Suprapubic skin (tissue), 4 donors: ENCODE data around the gene MCF2L. TPM values are rescaled to one million over a fixed set of nuclear protein-coding genes. Genes with fewer than 3 reads are reported as not detected.
"Not testable (repeated sequence)": the region's sequence is repeated elsewhere in the genome, so short reads cannot be mapped to it uniquely, and the experiment has no call there.

Experiments
- DNase-seq, 2 donors: peaks; one replicate each; pipeline ENCODE4 v3.0.0-alpha.2; 2019; ENCODE audit warnings: low spot score in 2 of 2
- H3K27ac ChIP-seq: fragments of 200-600 bp; sonication (generic); one replicate; pipeline ENCODE4 v1.5.1; 2019
- H3K27me3 ChIP-seq: fragments of 200-600 bp; sonication (generic); one replicate; pipeline ENCODE4 v1.5.1; 2019
- H3K36me3 ChIP-seq: fragments of 200-600 bp; sonication (generic); one replicate; pipeline ENCODE4 v1.5.1; 2019
- H3K4me1 ChIP-seq: fragments of 200-600 bp; sonication (generic); one replicate; pipeline ENCODE4 v1.5.1; 2019
- H3K4me3 ChIP-seq: fragments of 200-600 bp; sonication (generic); one replicate; pipeline ENCODE4 v1.5.1; 2019; ENCODE audit warnings: mild to moderate bottlenecking
- H3K9me3 ChIP-seq: fragments of 200-600 bp; sonication (generic); one replicate; pipeline ENCODE4 v1.5.1; 2019
- EP300 ChIP-seq: sonication (generic); formaldehyde crosslinking; IDR thresholded peaks from one replicate; pipeline ENCODE4 v1.6.1; 2017; ENCODE audit warnings: antibody characterized with exemption
- POLR2A ChIP-seq, 2 donors: fragments of 450-650 bp; IDR thresholded peaks; one replicate each; pipeline ENCODE4 v1.6.1; 2017; ENCODE audit warnings: antibody characterized with exemption in 2 of 2, mild to moderate bottlenecking in 2 of 2, moderate library complexity in 2 of 2
- POLR2AphosphoS5 ChIP-seq, 3 donors: sonication (generic); formaldehyde crosslinking; IDR thresholded peaks; one replicate each; pipeline ENCODE4 v1.6.1; 2017; ENCODE audit warnings: antibody characterized with exemption in 3 of 3
- WGBS: methylation state at CpG from one replicate; pipeline ENCODE4 v1.1.5; 2018; 5-methylcytosine and 5-hydroxymethylcytosine counted together
- total RNA-seq, 4 donors: library from RNA; depleted of rRNA; stranded (reverse); fragments of >200 nt; gene quantifications; one replicate each; pipeline ENCODE4 v1.1.0, GENCODE V29; 2016
- TF ChIP-seq, protein P1 (sequence below), 2 donors: fragments of 200-600 bp in 1 of 2; fragments of 450-650 bp in 1 of 2; sonication (generic) in 1 of 2; IDR thresholded peaks; one replicate each; pipeline ENCODE4 v1.5.1; 2016 to 2019; ENCODE audit warnings: antibody characterized with exemption in 2 of 2, mild to moderate bottlenecking in 1 of 2, moderate library complexity in 1 of 2

MCF2L gene
- total RNA-seq, 4 donors from 2014 or later: 25.4 to 144 (median 50.0) TPM

DNA sequence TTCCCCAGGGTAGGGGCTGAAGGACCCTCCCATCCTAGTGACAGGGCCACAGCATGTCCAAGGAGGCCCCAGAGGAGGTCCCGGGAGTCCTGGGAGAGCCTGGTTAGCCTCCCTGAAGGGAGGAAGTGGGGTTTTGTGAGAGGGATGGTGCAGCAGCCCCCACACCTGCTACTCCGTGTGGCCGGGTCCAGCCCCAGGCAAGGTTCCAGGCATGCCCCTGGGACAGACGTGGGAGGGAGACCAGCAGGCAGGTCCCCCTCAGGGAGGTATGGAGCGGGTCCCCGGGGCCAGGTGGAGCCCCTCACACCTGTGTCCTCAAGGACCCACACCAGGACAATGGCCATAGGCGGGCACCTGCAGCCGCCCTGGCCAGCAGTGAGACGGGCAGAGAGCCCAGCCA lies 134.6 kb downstream of the MCF2L start:
- Histone ChIP-seq H3K9me3 (no peaks in the 10 kb centered on the region), H3K4me1 (no peaks in the 10 kb centered on the region), H3K27me3 (peaks cover 8% of the 10 kb centered on the region), H3K36me3 (no peaks in the 10 kb centered on the region), H3K4me3 (no peak overlapping the region), H3K27ac (no peak overlapping the region)
- DNase-seq: no peak
- TF ChIP-seq, protein P1, sequence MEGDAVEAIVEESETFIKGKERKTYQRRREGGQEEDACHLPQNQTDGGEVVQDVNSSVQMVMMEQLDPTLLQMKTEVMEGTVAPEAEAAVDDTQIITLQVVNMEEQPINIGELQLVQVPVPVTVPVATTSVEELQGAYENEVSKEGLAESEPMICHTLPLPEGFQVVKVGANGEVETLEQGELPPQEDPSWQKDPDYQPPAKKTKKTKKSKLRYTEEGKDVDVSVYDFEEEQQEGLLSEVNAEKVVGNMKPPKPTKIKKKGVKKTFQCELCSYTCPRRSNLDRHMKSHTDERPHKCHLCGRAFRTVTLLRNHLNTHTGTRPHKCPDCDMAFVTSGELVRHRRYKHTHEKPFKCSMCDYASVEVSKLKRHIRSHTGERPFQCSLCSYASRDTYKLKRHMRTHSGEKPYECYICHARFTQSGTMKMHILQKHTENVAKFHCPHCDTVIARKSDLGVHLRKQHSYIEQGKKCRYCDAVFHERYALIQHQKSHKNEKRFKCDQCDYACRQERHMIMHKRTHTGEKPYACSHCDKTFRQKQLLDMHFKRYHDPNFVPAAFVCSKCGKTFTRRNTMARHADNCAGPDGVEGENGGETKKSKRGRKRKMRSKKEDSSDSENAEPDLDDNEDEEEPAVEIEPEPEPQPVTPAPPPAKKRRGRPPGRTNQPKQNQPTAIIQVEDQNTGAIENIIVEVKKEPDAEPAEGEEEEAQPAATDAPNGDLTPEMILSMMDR (IDR thresholded peaks at IDR 0.05): no peak
- TF ChIP-seq POLR2A (IDR thresholded peaks at IDR 0.05) (no peak), EP300 (no peak), POLR2AphosphoS5 (IDR thresholded peaks at IDR 0.05) (no peak)
- WGBS: 60% methylated on average over 1 of the region's 9 CpGs

DNA sequence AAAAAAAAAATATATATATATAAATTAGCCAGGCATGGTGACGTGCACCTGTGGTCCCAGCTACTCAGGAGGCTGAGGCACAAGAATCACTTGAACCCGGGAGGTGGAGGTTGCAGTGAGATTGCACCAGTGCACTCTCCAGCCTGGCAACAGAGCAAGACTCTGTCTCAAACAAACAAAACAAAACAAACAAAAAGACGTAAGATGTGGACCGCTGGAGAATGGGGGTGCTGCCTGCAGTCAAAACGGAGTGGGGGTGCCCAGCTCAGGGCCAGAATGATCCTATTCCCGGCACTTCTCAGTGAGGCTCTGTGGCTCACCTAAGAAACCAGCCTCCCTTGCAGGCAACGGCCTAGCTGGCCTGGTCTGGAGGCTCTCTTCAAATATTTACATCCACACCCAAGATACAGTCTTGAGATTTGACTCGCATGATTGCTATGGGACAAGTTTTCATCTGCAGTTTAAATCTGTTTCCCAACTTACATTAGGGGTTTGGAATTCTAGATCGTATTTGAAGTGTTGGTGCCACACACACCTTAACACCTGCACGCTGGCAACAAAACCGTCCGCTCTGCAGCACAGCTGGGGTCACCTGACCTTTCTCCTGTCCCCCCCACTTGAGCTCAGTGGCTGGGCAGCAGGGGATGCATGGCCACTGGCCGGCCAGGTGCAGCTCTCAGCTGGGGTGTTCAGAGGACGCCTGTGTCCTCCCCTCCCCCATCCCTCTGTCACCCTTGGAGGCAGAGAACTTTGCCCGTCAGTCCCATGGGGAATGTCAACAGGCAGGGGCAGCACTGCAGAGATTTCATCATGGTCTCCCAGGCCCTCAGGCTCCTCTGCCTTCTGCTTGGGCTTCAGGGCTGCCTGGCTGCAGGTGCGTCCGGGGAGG lies 136.3 kb downstream of the MCF2L start, which contains the start of gene F7:
Gene F7, plus strand, starts transcription at position 760 of the 889 bp plus-strand sequence. Its CDS starts 51 bp downstream, at position 811.
- Histone ChIP-seq H3K4me1 (peaks cover 8% of the 10 kb centered on the region), H3K27ac (no peak within 1 kb of the TSS), H3K9me3 (no peaks in the 10 kb centered on the region), H3K27me3 (peaks cover 20% of the 10 kb centered on the region), H3K36me3 (no peaks in the 10 kb centered on the region), H3K4me3 (no peak within 1 kb of the TSS)
- no peak for TF ChIP-seq EP300
- TF ChIP-seq, protein P1 (IDR thresholded peaks at IDR 0.05): no peak
- TF ChIP-seq POLR2A (IDR thresholded peaks at IDR 0.05): no peak
- no peak for TF ChIP-seq POLR2AphosphoS5 (IDR thresholded peaks at IDR 0.05)
- DNase-seq: no peak
- WGBS: 56% methylated on average over 16 of the region's 17 CpGs

DNA sequence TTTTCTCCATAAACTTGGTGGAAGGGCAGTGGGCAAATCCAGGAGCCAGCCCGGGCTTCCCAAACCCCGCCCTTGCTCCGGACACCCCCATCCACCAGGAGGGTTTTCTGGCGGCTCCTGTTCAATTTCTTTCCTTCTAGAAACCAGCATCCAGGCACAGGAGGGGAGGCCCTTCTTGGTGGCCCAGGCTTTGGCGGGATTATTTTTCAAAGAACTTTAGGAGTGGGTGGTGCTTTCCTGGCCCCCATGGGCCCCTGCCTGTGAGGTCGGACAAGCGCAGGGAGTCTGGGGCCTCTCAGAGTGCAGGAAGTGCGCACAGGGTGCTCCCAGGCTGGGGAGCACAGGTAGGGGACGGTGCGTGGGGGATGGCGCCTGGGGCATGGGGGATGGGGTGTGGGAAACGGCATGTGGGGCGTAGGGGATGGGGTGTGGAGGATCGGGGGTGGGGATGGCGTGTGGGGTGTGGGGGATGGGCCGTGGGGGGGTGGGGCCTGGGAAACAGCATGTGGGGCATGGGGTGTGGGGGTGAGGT lies 137.0 kb downstream of the MCF2L start:
- DNase-seq: no peak
- Histone ChIP-seq H3K36me3 (no peaks in the 10 kb centered on the region), H3K9me3 (no peaks in the 10 kb centered on the region), H3K27me3 (peaks cover 27% of the 10 kb centered on the region), H3K4me1 (peaks cover 15% of the 10 kb centered on the region), H3K4me3 (no peak overlapping the region), H3K27ac (no peak overlapping the region)
- 34% methylated on average over 11 of the region's 16 CpGs for WGBS
- TF ChIP-seq POLR2A (IDR thresholded peaks at IDR 0.05) (no peak), POLR2AphosphoS5 (IDR thresholded peaks at IDR 0.05) (no peak)

DNA sequence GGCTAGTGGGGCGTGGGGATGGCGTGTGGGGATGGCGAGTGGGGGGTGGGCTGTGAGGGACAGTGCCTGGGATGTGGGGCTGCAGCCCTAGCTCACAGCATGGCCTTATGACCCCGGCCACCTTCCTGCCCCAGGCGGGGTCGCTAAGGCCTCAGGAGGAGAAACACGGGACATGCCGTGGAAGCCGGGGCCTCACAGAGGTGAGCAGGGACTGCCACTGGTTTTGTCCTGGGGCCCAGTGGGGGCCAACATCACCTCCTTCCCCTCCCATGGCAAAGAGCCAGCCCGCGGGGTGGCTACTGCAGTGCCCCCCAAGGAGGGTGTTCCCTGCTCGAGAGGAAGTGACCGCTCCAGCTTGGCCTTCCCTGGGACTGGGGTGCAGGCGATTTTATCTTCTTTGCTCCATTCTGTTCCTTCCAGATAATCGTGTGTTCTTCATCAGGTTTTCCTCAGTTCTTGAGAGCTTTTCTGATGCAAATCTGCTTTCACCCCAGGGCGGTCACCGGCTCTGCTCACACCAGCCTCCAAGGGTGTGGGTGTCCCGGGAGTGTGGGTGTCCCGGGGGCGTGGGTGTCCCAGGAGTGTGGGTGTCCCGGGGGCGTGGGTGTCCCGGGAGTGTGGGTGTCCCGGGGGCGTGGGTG lies 137.8 kb downstream of the MCF2L start:
- Histone ChIP-seq H3K36me3 (no peaks in the 10 kb centered on the region), H3K4me3 (no peak overlapping the region), H3K27ac (no peak overlapping the region), H3K9me3 (no peaks in the 10 kb centered on the region), H3K4me1 (peaks cover 15% of the 10 kb centered on the region), H3K27me3 (peaks cover 28% of the 10 kb centered on the region)
- TF ChIP-seq, protein P1 (IDR thresholded peaks at IDR 0.05): no peak
- TF ChIP-seq POLR2A (IDR thresholded peaks at IDR 0.05) (no peak), POLR2AphosphoS5 (IDR thresholded peaks at IDR 0.05) (no peak), EP300 (no peak)
- no peak for DNase-seq
- WGBS: 61% methylated on average over 21 of the region's 25 CpGs

DNA sequence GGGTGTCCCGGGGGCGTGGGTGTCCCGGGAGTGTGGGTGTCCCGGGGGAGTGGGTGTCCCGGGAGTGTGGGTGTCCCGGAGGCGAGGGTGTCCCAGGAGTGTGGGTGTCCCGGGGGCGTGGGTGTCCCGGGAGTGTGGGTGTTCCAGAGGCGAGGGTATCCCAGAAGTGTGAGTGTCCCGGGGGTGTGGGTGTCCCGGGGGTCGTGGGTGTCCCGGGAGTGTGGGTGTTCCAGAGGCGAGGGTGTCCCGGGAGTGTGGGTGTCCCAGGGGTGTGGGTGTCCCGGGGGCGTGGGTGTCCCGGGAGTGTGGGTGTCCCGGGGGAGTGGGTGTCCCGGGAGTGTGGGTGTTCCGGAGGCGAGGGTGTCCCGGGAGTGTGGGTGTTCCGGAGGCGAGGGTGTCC lies 139.5 kb downstream of the MCF2L start:
- H3K27ac ChIP-seq, H3K36me3 ChIP-seq, H3K4me3 ChIP-seq, H3K9me3 ChIP-seq, DNase-seq: not testable (repeated sequence)
- 88% methylated on average over 21 of the region's 27 CpGs for WGBS
- peaks cover 28% of the 10 kb centered on the region for H3K27me3 ChIP-seq
- H3K4me1 ChIP-seq: peaks cover 15% of the 10 kb centered on the region
